ENCODE data around the gene NUMB.

DNA sequence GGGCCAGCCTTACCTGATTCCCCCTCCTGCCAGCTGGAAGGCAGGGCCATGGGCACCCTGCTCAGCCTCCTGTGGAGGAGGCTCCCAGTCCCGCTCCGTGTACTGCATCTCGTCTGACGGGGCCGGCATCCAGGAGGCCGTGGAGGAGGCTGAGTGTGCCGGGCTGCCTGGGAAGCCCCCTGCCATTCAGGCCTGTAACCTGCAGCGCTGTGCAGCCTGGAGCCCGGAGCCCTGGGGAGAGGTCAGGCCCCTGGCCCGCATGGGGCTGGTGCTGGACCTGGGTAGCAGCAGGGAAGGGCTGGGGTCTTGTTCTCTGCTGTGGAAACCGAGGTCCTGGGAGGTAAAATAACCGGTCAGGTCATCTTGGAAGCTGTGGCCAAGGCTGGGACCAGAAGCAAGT is 204.6 kb downstream of the NUMB start:
- TF ChIP-seq, protein P1, sequence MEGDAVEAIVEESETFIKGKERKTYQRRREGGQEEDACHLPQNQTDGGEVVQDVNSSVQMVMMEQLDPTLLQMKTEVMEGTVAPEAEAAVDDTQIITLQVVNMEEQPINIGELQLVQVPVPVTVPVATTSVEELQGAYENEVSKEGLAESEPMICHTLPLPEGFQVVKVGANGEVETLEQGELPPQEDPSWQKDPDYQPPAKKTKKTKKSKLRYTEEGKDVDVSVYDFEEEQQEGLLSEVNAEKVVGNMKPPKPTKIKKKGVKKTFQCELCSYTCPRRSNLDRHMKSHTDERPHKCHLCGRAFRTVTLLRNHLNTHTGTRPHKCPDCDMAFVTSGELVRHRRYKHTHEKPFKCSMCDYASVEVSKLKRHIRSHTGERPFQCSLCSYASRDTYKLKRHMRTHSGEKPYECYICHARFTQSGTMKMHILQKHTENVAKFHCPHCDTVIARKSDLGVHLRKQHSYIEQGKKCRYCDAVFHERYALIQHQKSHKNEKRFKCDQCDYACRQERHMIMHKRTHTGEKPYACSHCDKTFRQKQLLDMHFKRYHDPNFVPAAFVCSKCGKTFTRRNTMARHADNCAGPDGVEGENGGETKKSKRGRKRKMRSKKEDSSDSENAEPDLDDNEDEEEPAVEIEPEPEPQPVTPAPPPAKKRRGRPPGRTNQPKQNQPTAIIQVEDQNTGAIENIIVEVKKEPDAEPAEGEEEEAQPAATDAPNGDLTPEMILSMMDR (IDR thresholded peaks at IDR 0.05; ENCODE audit: poor library complexity, severe bottlenecking), result no peak
- TF ChIP-seq EZH2 (IDR thresholded peaks at IDR 0.05; ENCODE audit: borderline replicate concordance, insufficient read depth, low read length, poor library complexity, severe bottlenecking) (no peak), TAF1 (IDR thresholded peaks at IDR 0.05; ENCODE audit: low read depth) (no peak), POLR2AphosphoS5 (IDR thresholded peaks at IDR 0.05) (no peak), REST (IDR thresholded peaks at IDR 0.05; ENCODE audit: borderline replicate concordance) (no peak), SMC3 (conservative IDR thresholded peaks at IDR 0.05; ENCODE audit: poor library complexity) (no peak), EP300 (conservative IDR thresholded peaks at IDR 0.05; ENCODE audit: poor library complexity, severe bottlenecking) (no peak), MXI1 (conservative IDR thresholded peaks at IDR 0.05; ENCODE audit: poor library complexity, severe bottlenecking) (no peak), RAD21 (conservative IDR thresholded peaks at IDR 0.05) (no peak)
